ENCODE data around the gene NONO. TPM values are rescaled to one million over a fixed set of nuclear protein-coding genes. Genes with fewer than 3 reads are reported as not detected.
"Not testable (repeated sequence)": the region's sequence is repeated elsewhere in the genome, so short reads cannot be mapped to it uniquely, and the experiment has no call there.

The NONO gene
- total and polyA plus RNA-seq, 7 donors: 57.9 to 119 (median 106) TPM

- ATAC-seq: no peak
- DNase-seq: no peak
- no peak overlapping the region for H3K27ac ChIP-seq
- intact Hi-C loops (cut with DNase I): no loop called here
- 88 to 100% (median 89%) methylated on average over 1 of the region's 1 CpG for WGBS, 3 donors
- TF ChIP-seq CTCF (IDR thresholded peaks at IDR 0.05): no peak
- H3K4me1 ChIP-seq: no peaks in the 10 kb centered on the region
- H3K9me3 ChIP-seq: peaks cover 10% of the 10 kb centered on the region
- no peaks in the 10 kb centered on the region for H3K36me3 ChIP-seq (ENCODE audit: insufficient read depth in 1 of 2, low read depth in 1 of 2)
- H3K27me3 ChIP-seq (ENCODE audit: insufficient read depth in 3 of 3, low read length in 2 of 3): no peaks in the 10 kb centered on the region
- H3K4me3 ChIP-seq: no peak overlapping the region
Measured at GRCh38 chrX:71321731-71322130, 38.3 kb downstream of the NONO start.

GRCh38 chrX:71324452-71324851 is 41.0 kb downstream of the NONO start:
- H3K36me3 ChIP-seq (ENCODE audit: insufficient read depth in 1 of 2, low read depth in 1 of 2); ATAC-seq; H3K27me3 ChIP-seq (ENCODE audit: insufficient read depth in 3 of 3, low read length in 2 of 3); H3K4me3 ChIP-seq; H3K4me1 ChIP-seq; H3K27ac ChIP-seq; DNase-seq; intact Hi-C loops (cut with DNase I): not testable (repeated sequence)
- 89 to 99% (median 96%) methylated on average over 10 to 11 of the region's 11 CpGs for WGBS, 3 donors
- peaks cover 14% of the 10 kb centered on the region for H3K9me3 ChIP-seq

- Histone ChIP-seq H3K36me3 (ENCODE audit: insufficient read depth in 1 of 2, low read depth in 1 of 2) (no peaks in the 10 kb centered on the region), H3K27me3 (ENCODE audit: insufficient read depth in 3 of 3, low read length in 2 of 3) (no peaks in the 10 kb centered on the region), H3K9me3 (peaks cover 14% of the 10 kb centered on the region), H3K4me3 (no peak overlapping the region), H3K27ac (no peak overlapping the region), H3K4me1 (no peaks in the 10 kb centered on the region)
- DNase-seq (no peak), ATAC-seq (no peak)
- intact Hi-C loops (cut with DNase I): no loop called here
- TF ChIP-seq CTCF (IDR thresholded peaks at IDR 0.05): no peak
- 87 to 99% (median 95%) methylated on average over 3 of the region's 3 CpGs for WGBS, 3 donors
Measured at GRCh38 chrX:71326394-71326793, 43.0 kb downstream of the NONO start.

GRCh38 chrX:71349151-71349665 is 65.8 kb downstream of the NONO start:
- H3K27me3 ChIP-seq (ENCODE audit: insufficient read depth in 3 of 3, low read length in 2 of 3); H3K36me3 ChIP-seq (ENCODE audit: insufficient read depth in 1 of 2, low read depth in 1 of 2); H3K27ac ChIP-seq; DNase-seq; H3K4me1 ChIP-seq; H3K9me3 ChIP-seq; intact Hi-C loops (cut with DNase I); ATAC-seq; H3K4me3 ChIP-seq: not testable (repeated sequence)
- 49 to 84% (median 82%) methylated on average over 2 of the region's 5 CpGs for WGBS, 3 donors

GRCh38 chrX:71349867-71350266 is 66.4 kb downstream of the NONO start:
- intact Hi-C loops (cut with DNase I); H3K27ac ChIP-seq; H3K9me3 ChIP-seq; H3K27me3 ChIP-seq (ENCODE audit: insufficient read depth in 3 of 3, low read length in 2 of 3); DNase-seq; ATAC-seq; H3K36me3 ChIP-seq (ENCODE audit: insufficient read depth in 1 of 2, low read depth in 1 of 2); H3K4me3 ChIP-seq; H3K4me1 ChIP-seq: not testable (repeated sequence)
- WGBS, 3 donors: 17 to 33% (median 24%) methylated on average over 1 to 3 of the region's 6 CpGs

Other genes with a start within 250 kb of the NONO start
- 10 to 100 TPM; 28.0 to 55.6 (median 39.1) TPM for gene SNX12, start 215.3 kb upstream of the NONO start, total RNA-seq
- 10 to 100 TPM; 28.0 to 46.9 (median 28.3) TPM for gene SNX12, start 215.3 kb upstream of the NONO start, polyA plus RNA-seq
- gene FOXO4, start 187.8 kb upstream of the NONO start, total RNA-seq: 10 to 100 TPM; 55.1 to 80.7 (median 63.5) TPM
- 10 to 100 TPM; 14.6 to 56.5 (median 31.7) TPM for gene FOXO4, start 187.8 kb upstream of the NONO start, polyA plus RNA-seq
- not detected for gene CXorf65, start 176.9 kb upstream of the NONO start, total RNA-seq
- gene CXorf65, start 176.9 kb upstream of the NONO start, polyA plus RNA-seq: not detected
- 1 to 10 TPM in 3 of 4 donors, under 1 TPM in 1; 0.93 to 1.5 (median 1.2) TPM for gene IL2RG, start 172.1 kb upstream of the NONO start, total RNA-seq
- 1 to 10 TPM; 1.2 to 2.8 (median 1.6) TPM for gene IL2RG, start 172.1 kb upstream of the NONO start, polyA plus RNA-seq
- 10 to 100 TPM; 20.7 to 24.8 (median 23.7) TPM for gene MED12, start 165.0 kb upstream of the NONO start, total RNA-seq
- gene MED12, start 165.0 kb upstream of the NONO start, polyA plus RNA-seq: 10 to 100 TPM in 1 of 3 donors, 1 to 10 TPM in 2; 7.1 to 12.8 (median 7.5) TPM
- gene NLGN3, start 138.8 kb upstream of the NONO start, total RNA-seq: under 1 TPM; 0.07 to 0.32 (median 0.15) TPM
- under 1 TPM; 0.04 to 0.10 (median 0.08) TPM for gene NLGN3, start 138.8 kb upstream of the NONO start, polyA plus RNA-seq
- gene GJB1, start 60.4 kb upstream of the NONO start, total RNA-seq: not detected
- under 1 TPM in 2 of 3 donors, not detected in 1; 0.05 TPM for gene GJB1, start 60.4 kb upstream of the NONO start, polyA plus RNA-seq
- gene ZMYM3, start 29.5 kb upstream of the NONO start, total RNA-seq: 10 to 100 TPM in 1 of 4 donors, 1 to 10 TPM in 3; 6.3 to 10.6 (median 7.2) TPM
- gene ZMYM3, start 29.5 kb upstream of the NONO start, polyA plus RNA-seq: 1 to 10 TPM; 2.5 to 4.0 (median 3.0) TPM
- gene ITGB1BP2, start 18.1 kb downstream of the NONO start, total RNA-seq: 10 to 100 TPM in 3 of 4 donors, 1 to 10 TPM in 1; 7.8 to 35.2 (median 16.7) TPM
- 10 to 100 TPM in 2 of 3 donors, 1 to 10 TPM in 1; 4.4 to 26.8 (median 13.8) TPM for gene ITGB1BP2, start 18.1 kb downstream of the NONO start, polyA plus RNA-seq
- gene TAF1, start 82.7 kb downstream of the NONO start, total RNA-seq: 10 to 100 TPM; 22.3 to 25.6 (median 24.4) TPM
- 10 to 100 TPM in 1 of 3 donors, 1 to 10 TPM in 2; 5.5 to 10.6 (median 6.4) TPM for gene TAF1, start 82.7 kb downstream of the NONO start, polyA plus RNA-seq
- gene OGT, start 249.5 kb downstream of the NONO start, total RNA-seq: 10 to 100 TPM; 40.9 to 64.1 (median 51.8) TPM
- 10 to 100 TPM; 17.2 to 63.0 (median 23.5) TPM for gene OGT, start 249.5 kb downstream of the NONO start, polyA plus RNA-seq

Measured in psoas muscle (tissue), 8 donors.